IMR-90 (cell line): ENCODE measurements around the gene ZNF74.

Experiments used
- CEBPB ChIP-seq: IDR thresholded peaks from 2 replicates; pipeline ENCODE4 v1.6.1; 2012; ENCODE audit warnings: low read depth, low read length, improper control_type of control experiment
- CTCF ChIP-seq: conservative IDR thresholded peaks from 2 replicates; pipeline ENCODE4 v1.5.1; 2012; ENCODE audit warnings: mild to moderate bottlenecking, low read depth, low read length, improper control_type of control experiment
- POLR2A ChIP-seq: IDR thresholded peaks from 2 replicates; pipeline ENCODE4 v1.6.1; 2012; ENCODE audit warnings: mild to moderate bottlenecking, low read depth, low read length
- RAD21 ChIP-seq: IDR thresholded peaks from 2 replicates; pipeline ENCODE4 v1.6.1; 2012; ENCODE audit warnings: low read length, improper control_type of control experiment
- RFX5 ChIP-seq: IDR thresholded peaks from 2 replicates; pipeline ENCODE4 v1.8.0; 2012; ENCODE audit warnings: low read depth, mild to moderate bottlenecking, low read length, moderate library complexity

- TF ChIP-seq CTCF: no peak
- no peak for TF ChIP-seq RAD21
- TF ChIP-seq POLR2A: no peak
- no peak for TF ChIP-seq RFX5
- TF ChIP-seq CEBPB: no peak
Measured at GRCh38 chr22:20407829-20408228, 13.9 kb downstream of the ZNF74 start.
